ENCODE measurements around the gene ANKS1A.

The ANKS1A gene

DNA sequence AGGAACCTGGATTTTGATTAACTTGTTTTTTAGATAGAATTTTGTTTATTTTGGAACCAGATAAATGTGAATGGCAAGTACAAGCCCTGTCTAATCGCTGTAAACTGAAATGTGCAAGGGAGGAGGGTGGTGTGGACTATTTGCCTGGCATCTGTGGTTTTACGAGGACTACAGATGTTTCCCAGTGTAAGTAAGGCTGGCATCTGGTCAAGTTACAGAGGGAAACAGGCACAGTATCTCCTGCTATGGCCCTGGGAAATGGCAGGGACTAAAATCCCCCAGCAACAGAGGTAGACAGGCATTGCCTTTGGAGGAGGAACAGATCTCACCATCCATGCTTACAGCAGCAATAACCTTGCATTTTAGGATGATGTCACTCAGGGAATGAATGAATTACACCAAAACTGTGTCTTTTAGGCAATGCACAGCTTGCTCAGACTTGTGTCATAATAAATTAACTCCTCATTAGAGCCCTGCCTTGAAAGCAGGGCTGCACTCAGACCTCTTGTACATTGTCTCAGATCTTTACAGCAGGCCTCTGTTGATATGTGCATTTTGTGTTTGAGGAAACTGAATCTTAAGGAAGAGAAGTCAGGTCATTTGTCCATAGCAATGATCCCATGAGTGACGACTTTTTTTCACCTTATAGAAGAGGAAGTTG, 155.8 kb downstream of the ANKS1A start:
- DNase-seq, result no peak

DNA sequence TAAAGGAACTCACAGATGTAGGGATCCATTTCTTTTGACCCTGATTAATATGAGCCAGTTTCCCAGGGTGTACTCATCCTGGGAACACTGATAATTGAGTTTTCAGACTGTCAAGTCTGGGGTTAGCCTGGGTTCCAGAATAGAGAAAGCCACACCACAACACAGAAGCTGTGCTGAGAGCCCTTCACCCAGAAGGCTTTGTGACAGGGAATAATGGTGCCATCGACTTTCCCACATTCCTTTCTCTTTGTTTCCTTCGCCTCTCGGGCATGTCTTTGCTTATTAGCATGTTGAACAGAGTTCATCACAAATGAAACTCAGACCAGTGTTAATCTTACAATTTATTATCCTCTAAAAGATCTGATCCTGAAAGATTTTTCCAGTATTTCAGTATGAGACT, 157.0 kb downstream of the ANKS1A start:
- DNase-seq, result no peak

DNA sequence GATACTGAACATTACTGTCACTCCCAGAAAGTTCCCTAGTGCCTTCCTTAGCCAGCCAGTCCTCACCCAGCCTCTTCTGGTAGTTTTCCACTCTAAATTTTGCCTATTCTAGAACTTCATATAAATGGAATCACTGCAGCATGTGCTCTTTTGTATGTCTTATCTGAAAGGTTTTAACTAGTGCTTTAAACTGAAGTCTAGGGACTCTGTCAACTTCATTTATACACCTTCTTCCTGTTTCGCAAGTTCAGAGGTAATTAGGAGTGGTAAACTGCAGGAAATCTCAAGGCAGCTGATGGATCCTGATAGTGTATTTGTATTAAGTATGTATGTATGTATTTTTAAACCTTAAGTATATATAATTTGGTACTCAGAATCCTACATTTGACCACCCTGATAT, 157.8 kb downstream of the ANKS1A start:
- DNase-seq, result no peak

DNA sequence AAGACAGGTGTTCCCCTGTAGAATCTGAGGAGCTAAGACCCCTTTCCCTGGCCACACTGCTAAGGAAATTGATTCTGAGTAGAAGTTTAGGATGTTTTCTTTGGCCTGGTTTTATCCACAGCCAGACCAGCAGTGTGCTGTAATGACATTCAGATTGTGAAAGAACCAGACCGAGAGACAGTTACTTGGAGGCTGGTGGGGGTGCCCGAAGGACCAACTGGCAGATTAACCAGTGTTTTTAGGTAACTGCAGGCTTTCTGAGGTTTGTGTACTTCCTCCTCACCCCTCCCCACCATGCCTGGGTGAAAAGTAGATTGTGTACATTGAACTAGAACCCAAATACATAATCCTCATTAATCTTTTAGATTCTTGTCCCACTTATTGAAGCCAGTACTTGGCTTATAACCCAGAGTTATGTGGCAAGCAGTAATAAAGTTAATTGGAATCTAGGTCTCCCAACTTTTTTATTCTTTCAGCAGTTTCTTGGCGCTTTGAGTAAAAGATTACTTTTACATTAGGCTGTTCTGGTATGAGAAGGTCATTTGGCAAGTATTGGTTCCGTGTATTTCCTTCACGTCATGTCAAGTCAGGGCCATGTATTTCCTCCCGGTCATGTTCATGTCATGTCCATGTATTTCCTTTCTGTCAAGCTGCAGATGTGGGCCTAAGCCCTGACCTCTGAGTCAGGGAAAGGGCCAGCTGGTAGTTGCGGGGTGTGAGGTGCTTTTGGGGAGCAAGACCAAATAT, 158.4 kb downstream of the ANKS1A start:
- no peak for DNase-seq

DNA sequence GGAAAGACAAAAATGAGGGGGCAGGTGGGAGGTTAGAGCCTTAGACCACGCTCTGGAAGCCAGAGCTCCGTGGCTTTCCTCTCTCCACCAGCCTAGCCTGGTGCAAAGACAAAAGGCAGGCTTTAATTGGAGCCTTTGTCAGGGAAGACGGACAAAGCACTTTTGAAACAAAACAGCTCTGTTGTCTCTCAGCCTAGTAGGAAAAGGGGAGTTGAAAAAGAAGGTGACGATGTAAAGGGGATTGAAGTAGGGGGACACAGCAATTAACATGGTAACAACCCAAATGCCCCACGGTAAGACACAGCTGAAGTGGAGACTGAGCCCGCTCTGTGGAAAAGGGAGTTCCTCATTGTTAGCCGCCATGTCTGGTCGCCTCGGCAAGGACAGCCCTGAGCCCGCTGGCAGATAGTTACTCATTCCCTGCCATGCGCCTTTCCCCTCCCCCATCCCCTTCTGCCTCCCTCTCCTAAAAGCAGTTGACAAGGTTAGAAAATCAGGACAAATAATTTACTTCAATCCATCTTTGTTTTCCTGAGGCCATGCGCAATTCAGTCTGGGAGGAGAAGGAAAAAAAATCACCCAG, 159.1 kb downstream of the ANKS1A start:
- DNase-seq, result no peak

DNA sequence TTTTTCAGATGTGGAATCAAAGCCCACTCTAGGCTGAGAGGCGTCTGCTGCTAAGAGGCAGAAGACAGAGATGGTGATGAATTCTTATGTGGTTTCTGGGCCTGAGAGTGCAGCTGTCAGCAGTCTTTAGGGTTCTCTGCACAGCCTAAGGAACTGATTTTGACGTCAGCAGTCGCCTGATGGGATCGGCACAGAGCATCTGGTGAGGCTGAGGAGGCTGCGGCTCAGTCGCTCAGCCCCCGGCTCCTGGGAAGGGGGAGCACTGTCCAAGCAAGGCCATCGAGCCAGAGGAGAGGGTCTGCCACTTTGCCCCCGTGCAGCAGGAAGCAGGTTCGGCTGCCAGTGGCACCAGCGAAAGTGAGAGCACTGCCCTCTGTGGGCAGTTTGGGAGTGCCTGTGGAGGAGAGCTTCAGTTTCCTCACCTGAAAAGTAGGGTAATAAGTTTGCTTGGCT, 159.6 kb downstream of the ANKS1A start:
- DNase-seq, result peak; percentile 35

DNA sequence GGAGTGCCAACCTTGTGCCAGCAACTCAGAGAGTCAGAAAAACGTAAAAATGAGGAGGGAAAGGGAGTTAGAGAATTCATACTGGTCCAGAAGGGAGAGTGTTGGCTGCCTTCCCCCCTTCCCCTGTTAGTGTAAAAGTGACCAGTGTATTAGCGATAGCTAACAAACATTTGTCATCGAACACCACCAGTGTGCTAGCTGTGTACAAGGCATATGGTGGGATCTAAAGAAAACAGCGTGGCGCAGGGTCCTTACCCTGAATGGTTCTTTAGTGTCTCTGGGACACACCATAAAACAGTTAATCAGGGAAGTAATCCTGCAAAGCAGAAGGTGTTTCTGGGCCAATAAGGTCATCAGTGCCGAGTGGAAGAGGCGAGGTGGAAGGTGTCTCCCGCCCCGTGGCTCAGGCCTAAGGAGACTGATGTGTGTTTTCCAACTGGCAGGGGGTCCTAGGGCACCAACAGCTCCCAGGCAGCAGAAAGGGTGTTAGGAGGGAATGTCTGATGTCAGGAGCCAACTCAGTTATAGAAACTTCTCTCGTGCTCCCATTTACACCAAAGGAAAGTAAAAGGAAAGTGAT, 160.2 kb downstream of the ANKS1A start:
- no peak for DNase-seq

DNA sequence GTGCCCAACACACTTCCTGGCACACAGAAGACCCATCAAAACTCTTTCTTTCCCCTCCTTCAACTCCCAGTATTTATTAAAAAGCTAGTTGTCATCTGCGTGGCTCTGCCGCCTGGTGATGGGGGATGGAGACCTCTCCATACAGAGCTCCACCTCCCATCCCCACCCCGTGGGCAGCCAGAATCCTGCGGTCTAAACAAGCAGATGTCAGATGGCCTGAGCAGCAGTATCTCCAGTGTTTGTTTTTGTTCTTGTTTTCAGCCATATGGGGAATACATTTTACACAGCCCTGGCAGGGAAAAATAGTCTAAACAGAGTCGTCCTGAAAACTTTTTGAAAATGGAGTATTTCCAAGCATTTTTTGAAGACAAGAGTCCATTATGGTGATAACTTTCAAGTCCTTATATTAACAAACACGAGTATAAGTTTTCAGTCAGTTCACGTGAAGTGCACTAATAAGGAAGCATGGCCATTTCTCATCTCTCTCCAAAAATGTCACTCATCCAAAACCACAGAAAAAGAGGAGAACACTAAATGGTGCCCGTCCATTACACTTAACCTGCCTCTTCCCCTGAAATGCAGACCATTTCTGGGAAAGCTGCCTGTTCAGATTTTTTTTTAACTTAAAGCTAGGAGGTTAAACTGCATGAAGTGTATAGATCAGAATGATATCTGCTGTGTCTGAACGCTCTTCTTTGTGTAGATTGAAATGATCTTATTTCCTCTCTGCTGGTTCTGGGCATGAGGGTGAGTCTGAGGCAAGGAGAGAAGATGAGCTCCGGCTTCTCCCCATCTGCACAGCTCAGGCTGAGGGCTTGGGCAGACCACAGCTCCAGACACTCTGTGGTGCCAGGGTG, 161.1 kb downstream of the ANKS1A start:
- DNase-seq, result no peak

DNA sequence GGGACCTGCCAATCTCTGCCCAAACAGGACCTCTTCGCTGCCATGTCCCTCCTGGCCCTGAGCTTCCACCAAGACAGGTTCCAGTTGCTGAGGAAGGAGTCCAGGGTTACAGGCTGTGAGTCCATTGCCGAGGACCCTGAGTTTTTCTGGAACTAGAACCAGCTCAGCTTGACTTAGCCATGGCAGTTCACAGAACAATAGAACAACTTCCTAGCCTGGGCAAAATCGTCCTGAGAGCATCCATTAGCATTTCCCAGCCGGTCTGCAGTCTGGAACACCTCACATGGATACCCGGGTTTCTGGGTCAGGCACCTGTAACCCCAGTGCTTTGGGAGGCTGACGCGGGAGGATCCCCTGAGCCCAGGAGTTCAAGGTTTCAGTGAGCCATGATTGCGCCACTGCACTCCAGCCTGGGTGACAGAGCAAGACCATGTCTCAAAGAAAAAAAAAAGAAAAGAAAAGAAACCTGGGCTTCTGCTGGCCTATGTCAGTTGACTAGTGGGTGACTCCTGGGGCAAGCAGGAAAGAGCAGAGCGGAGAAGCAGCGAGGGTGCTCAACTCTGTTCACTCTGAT, 161.8 kb downstream of the ANKS1A start:
- DNase-seq, result no peak

DNA sequence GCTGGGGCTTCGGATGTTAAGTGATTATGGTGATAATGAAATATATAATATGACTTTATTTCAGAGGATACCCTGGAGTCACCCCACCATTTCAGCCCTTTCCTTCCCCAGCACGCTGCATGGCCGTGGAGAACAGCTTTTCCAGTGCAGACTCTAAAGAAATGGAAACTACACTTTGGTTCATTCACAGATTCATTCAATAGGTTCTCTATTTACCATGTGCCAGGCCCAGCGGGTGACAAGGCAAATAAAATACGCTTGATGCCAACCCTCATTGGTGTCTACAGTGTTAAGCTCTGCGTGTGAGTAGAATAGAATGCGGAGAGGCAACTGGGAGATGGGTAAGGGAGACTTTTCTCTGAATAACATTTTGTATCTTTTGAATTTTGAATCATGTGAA, 162.3 kb downstream of the ANKS1A start:
- no peak for DNase-seq

DNA sequence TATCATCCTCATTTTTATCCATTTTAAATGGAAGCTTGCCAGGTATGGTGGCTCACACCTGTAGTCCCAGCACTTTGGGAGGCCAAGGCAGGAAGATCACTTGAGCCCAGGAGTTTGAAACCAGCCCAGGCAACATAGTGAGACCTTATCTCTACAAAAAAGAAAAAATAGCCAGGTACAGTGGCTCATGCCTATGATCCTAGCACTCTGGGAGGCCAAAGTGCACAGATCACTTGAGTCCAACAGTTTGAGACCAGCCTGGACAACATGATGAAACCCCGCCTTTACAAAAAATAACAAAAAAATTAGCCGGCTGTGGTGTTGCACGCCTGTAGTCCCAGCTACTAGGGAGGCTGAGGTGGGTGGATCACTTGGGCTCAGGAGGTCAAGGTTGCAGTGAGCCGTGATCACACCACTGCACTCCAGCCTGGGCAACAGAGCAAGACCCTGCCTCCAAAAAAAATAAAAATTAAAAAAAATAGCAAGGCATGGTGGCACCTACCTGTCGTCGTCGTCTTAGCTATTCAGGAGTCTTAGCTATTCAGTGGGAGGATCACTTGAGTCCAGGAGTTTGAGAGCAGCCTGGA, 163.0 kb downstream of the ANKS1A start:
- DNase-seq, result no peak

DNA sequence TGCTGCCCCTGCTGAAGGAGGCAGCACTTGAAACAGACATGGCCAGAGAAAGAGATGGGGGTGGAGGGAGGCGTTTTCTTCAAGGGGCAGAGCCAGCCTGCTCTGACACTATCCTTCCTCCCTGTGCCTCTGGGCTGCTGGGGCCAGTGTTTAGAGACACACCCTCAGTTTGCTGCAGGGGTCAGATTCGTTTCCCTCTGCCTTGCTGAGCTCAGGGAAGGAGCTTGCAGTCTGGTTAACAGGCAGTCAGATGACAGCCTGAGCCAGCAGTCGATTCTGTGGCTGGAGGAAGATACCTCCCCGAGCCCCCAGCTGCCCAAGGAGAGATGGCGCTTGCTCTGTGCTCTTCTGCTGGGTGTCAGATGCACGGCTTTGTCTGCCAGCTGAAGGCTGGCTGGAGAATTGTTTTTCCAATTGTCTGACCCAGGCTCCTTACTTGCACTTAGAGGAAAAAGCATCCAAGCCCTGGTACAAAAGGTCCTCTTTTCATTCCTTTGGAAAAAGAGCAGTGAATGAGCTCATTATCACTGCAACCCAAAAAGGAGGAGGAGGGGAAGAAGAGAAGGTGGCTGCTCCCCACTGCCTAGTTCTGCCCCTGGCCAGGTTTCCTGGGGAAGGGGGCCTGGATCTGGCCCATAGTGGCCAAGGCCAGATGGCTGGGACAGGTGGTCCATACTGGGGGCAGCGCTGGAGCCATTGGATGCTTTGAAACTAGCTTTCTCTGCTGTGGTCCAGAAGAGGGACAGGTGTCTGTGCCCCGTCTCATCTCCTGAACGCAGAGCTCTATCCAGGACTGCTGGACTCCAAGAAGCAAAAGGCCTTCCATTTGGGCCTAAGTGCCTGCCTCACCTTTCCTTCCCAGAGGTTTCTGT, 163.9 kb downstream of the ANKS1A start:
- DNase-seq, result no peak

DNA sequence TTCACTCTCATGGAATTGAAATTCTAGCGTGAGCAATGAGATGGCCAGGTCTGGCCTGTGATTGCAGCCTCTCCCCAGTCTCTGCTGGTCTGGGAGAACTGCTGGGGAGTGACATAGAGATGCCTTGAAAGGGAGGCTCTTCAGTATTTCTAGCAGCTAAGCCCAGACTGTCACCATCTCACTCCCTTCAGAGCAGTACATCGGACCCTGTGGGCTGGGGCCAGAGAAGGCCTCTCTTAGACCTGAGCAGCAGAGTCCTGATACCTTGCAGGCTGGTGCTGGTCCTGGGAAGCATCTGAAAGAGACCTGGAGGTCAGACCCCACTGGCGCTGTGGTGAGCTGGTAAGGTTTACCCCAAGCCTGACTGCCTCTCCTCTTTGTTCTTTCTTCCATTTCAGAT, 164.6 kb downstream of the ANKS1A start:
- no peak for DNase-seq

DNA sequence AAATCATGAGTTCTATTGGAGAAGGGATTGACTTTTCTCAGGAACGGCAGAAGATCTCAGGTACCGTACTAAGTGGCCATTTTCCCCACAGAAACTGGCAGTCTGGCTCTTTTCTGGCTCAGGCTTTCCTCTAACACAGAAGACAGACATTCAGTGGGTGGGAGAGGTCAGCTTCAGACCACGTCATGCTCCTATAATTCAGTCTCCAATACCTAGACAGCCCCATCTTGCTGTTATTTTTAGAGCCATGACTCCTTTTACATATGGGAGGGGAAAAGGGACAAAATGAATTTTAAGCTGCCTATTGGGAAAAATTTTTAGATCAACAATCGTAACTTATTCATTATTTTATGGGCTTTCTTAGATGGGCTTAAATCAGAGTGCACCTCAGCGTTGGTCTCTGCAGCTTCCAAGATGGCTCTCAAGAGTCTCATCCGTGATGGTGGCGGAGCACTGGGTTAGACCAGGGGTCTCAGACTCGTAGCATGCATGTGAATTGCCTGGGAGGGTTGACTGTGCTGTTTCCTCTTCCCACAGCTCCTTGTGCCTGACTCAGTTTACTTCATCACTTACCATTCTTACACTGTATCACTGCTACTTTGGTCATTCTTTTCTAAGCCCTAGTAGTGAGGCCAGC, 165.2 kb downstream of the ANKS1A start:
- no peak for DNase-seq

DNA sequence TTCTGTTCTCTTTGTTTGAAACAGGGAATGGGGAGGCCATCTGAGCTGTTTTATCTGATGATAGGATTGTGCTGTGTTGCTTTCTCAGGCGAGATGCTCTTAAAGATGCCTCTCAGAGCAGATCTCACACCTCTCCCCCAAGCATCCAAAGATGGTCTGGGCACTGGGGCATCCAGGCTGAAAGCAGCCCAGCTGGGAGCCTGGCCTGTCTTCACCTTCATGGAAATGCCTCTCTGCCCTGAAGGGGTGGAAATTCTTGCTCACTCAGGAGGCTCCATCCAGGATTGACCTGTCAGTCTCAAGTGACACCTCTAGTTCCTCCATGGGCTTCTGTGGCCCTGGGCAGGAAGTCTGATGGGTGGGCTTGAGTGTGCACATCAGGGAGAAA, 165.7 kb downstream of the ANKS1A start:
- DNase-seq, result no peak

DNA sequence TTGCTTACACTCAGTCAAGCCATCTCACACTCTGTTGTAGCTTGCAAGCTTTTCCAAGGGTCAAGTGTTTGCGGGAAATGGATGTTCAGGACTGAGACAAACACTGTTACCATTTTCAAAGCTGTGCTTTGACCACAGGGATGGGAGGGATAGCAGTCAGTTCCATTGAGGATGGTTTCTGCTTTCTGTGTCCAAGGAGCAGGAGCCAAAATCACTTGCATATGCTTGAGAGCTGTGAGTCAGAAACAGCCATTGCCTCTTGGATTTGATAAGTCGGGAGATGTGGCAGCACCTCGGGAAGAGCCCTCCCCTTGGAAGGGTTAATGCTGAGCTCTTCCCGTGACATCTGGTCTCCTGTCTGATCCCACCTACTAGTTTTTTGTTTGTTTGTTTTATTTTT, 166.8 kb downstream of the ANKS1A start:
- DNase-seq, result no peak

DNA sequence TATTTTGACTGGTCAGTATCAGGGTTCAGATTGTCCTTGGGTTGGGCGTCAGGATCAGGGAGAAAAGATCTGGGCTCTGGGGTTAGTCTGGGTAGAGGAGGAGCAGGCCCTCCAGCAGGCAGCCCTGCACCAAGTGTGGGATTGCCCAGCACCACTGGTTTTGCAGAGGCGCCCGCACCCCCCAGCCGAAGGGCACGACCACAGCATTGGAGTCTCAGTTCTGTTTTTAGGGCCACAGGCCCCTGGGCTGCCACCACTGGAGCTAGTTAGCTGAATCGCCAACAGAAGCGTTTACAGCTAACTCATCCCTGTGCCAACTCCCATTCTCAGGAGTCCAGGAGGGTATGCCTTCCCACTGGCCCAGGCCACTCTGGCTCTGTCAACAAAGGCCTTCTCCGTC, 167.9 kb downstream of the ANKS1A start:
- no peak for DNase-seq

DNA sequence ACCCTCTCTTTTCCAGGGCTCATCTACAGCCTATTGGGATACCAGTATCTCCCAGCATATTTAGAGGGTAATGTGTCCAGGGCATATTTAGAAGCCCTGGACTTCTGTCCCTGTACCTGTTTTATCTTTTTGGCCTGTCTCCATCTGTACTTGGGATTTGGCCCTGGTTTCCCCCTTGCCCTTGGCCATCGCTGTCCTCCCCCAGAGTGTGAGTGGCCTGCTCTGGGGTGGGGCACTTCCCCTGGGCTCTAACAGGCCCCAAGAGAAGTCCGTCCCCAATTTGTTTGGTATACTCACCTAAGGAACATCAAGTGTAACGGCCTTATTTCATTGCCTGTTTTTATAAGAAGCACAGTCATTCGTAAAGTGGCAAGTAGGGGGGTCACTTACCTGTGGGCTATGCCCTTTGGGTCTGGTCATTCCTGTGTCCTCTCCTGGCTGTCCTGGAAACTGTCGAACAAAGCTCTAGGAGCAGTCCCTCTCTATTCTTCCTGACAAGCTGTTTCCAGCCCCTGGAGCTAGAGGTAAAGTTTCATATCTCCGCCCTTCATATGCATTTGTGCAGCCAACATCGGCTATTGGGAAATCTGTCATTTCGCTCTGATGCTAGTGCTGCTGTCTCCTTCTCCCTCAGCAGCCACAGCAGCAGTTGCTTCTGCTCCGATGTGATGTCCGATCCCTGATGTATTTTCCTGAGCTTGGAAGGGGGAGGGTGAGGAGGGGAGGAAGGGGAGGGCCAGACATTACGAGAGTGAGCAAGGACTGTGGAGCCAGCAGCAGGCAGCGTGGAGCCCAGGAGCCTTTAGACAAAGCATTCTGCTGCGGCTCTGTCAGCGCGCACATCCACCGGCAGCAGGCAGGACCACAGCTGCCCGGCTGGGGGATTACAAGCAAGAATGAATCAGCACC, 168.6 kb downstream of the ANKS1A start:
- no peak for DNase-seq

DNA sequence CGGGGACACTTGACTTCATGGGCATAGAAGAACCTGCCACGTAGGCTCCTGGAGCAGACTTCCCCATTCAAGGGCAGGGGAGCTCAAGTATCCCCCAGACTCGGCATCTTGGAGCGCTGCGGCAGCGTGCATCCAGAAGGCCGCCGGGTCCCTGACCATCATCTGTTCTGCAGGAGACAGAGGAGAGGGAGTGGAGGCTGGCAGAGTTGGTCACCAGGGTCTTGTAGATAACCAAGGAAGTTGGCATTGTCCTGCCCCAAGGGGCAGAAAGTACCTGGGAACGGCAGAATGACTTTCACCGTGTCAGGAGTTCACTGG, 169.3 kb downstream of the ANKS1A start:
- no peak for DNase-seq

Measured in stimulated activated CD8-positive, alpha-beta memory T cell treated with anti-CD3 and anti-CD28 coated beads, Interleukin-4, amount 100 ng/mL, for 48 hours (primary cell).